C1 segment of cervical spinal cord (tissue), 14 donors: ENCODE results near the gene FAM83G.
"Not testable (repeated sequence)": the region's sequence is repeated elsewhere in the genome, so short reads cannot be mapped to it uniquely, and the experiment has no call there.

ENCODE experiments used
- DNase-seq, 14 donors: peaks; one replicate each; lab custom pipeline; 2025; lab: John Stamatoyannopoulos, UW

FAM83G gene

DNA sequence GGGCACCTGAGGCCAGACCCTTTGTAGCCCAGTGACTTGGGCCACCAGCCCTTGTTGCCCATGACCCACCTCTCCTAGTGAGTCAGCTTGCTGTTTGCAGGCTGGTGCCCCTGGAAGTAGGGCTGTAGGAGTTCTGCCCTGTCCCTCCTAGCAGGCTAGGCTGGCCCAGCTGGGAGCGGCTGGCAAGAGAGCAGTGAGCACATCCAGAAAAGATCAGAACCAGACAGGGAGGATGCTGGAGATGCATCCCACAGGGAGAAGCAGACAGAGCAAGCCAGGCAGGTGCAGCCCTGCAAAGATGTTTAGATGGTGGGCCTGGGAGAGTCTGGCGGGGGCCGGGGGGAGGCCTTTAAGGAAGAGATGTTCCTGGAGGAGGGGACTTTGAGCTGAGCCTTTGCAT is 50.2 kb downstream of the FAM83G start:
- DNase-seq: no peak

DNA sequence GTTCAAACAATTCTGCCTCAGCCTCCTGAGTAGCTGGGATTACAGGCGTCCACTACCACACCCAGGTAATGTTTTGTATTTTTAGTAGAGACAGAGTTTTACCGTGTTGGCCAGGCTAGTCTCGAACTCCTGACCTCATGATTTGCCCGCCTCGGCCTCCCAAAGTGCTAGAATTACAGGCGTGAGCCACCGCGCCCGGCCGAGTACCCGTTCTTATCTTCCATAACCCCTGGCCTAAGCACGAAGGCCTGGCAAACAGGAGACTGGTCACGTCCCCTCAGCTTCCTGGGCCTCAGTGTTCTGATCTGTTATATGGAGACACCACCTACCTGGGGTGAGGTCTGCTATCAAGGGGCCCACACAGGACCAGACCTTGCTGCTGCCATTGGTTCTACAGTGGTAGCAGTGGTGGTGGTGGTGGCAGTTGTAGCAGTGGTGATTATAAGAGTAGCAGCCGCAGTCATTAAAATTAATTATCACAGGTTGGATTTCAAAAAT is 51.3 kb downstream of the FAM83G start:
- DNase-seq: no peak

- DNase-seq: no peak
Measured at GRCh38 chr17:18951941-18952842, 52.4 kb downstream of the FAM83G start, which contains the start of gene SLC5A10. TSS of gene SLC5A10 (plus strand) at chr17:18952165. CDS start at chr17:18952206, 41 bp downstream.

GRCh38 chr17:18950944-18951905 is 53.3 kb downstream of the FAM83G start:
- no peak for DNase-seq

DNA sequence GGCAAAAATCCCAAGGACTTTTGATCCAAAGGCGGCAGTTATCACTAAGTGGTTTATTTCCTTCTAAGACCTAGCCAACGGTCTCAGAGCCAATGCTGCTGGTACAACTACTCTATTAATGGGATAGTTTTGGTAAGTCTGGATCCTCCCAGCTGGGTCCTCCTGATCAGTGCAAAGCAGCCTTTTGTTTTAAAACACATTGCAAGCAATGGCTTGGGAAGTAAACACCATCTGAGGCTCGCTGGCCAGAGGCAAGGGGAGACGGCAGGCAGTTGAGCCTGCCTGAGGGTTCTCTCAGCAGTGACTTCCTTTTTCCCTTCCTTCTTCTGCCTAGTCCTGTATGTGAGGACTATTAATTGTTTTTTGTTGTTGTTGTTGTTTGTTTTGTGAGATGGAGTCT is 54.2 kb downstream of the FAM83G start:
- DNase-seq: no peak

GRCh38 chr17:18949566-18949965 is 55.0 kb downstream of the FAM83G start:
- DNase-seq: no peak

GRCh38 chr17:18948476-18949006 is 56.0 kb downstream of the FAM83G start:
- DNase-seq: no peak

DNA sequence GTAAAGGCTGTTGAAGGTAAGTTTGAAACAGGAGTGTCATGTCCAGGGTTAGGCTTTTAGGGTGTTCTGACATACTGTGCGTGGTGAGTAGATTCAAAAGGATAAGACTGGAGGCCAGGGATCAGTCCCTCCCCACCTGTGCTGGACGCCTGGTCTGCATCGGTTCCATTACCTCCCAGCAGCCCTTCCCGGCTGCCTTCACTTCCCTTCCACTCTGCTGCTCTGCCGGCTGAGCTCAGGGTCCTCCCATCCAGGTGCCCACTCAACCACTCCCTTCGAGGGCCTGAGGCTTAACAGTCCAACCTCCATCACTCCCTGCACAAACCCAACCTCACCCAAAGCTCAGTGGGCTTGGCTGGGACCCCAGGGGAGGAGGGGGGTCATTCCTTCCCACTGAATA is 56.7 kb downstream of the FAM83G start:
- no peak for DNase-seq

DNA sequence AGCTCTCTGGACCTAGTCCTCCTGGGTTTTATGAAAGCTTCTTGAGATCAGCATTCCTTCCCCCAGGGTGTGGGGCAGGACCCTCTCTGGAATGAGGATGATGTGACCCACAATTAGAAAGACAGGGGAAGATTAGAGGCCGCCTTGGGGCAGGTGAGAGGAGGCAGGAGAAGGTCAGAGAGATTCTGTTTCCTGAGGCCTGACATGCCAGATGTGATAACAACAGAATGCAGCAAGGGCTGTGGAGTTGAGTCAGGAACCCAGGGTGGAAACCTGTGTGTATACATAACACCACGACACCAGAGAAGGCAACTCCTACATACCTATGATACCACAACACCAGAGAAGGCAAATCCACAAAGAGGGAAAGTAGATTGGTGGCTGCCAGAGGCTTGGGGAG is 58.0 kb downstream of the FAM83G start:
- DNase-seq: no peak

DNA sequence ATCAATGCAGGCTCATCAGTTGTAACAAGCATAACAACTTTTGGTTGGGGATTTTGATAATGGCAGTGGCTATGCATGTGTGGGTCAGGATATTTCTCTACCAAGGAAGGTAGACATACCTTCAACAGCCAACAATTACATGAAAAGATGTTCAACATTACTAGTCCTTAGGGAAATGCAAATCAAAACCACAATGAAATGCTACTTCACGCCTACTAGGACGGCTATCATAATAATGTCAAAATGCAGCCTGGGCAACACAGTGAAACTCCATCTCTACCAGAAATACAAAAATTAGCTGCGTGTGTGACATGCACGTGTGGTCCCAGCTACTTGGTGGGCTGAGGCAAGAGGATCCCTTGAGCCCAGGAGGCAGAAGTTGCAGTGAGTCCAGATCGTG is 59.9 kb downstream of the FAM83G start:
- DNase-seq: no peak

- no peak for DNase-seq
Measured at GRCh38 chr17:18938692-18939023, 65.9 kb downstream of the FAM83G start.

DNA sequence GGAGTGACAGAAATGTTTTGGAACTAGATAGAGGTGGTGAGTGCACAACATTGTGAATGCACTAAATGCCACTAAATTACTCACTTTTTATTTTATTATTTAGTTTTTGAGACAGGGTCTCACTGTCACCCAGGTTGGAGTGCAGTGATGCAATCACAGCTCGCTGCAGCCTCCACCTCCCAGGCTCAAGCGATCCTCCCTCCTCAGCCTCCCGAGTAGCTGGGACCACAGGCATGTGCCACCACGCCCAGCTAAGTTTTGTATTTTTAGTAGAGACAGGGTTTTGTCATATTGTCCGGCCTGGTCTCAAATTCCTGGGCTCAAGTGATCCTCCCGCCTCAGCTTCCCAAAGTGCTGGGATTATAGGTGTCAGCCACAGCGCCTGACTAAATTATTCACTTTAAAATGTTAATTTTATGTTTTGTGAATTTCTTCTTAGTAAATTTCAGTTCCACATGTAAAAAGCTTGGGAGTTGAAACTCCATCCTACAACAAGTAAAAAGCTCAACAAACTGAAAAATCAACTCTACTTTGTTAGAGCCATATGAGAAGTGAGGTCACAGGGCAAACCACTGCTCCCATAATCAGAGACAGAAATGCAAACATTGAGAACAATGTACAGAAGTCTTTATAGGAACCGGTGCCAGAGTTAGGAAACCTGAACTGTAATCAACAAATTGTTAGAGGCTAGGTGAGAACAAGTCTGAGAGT is 66.4 kb downstream of the FAM83G start:
- no peak for DNase-seq

GRCh38 chr17:18933102-18934058 is 71.2 kb downstream of the FAM83G start:
- no peak for DNase-seq

GRCh38 chr17:18932360-18933055 is 72.1 kb downstream of the FAM83G start:
- DNase-seq: no peak

DNA sequence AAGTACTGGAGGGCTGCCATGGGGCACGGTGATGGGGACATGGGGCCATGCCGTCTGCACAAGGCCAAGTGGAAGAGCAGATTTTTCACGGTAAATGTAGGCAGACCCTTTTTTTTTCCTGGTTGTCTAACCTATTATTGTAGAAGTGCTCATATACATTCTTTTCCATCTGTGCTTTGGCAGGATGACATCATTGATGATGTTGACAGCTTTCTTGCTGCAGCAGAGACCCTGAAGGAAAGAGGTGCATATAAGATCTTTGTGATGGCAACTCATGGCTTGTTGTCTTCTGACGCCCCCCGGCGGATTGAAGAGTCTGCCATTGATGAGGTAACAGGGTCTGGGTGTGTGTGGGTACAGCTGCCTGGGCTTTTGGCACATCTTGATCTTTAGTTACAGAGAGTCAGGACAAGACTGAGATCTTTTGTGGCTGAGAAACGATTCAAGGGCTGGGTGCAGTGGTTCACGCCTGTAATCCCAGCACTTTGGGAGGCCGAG is 75.9 kb downstream of the FAM83G start:
- DNase-seq: no peak

DNA sequence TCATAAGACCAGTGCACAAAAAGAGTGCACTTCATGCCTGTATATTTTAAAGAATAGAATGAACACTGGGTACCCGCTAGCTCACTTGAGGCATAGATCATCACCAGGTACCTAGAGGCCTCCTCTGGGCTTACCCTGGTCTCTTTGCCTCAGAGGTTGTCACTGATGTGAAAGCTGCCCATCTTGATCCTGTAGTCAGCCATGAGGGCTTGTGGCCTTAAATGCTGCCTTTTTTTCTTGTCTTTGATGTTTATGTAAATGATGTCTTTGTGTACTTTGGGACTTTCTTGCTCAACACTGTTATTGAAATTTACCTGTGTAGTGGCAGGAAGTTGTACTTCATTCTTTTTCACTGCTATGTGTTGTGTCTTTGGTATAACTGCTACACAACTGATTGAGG is 79.4 kb downstream of the FAM83G start:
- DNase-seq: no peak

DNA sequence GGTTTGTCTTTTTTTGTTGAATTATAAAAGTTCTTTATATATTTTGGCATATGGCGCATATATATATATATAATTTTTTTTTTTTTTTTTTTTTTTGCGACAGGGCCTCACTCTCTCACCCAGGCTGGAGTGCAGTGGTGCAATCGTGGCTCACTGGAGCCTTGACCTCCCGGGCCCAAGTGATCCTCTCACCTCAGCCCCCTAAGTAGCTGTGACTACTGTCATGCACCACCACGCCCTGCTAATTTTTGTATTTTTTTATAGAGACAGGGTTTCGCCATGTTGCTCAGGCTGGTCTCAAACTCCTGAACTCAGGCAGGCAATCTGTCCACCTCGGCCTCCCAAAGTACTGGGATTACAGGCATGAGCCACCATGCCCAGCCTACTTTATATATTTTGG is 82.0 kb downstream of the FAM83G start:
- not testable (repeated sequence) for DNase-seq

- no peak for DNase-seq
Measured at GRCh38 chr17:18921912-18922451, 82.6 kb downstream of the FAM83G start.

GRCh38 chr17:18921485-18921884 is 83.1 kb downstream of the FAM83G start:
- no peak for DNase-seq
